Measurements from ENCODE around the gene SYT7. TPM values are rescaled to one million over a fixed set of nuclear protein-coding genes. Genes with fewer than 3 reads are reported as not detected.

The SYT7 gene
- total and polyA plus RNA-seq, 2 donors (not counting 1 experiment from before 2014, with no cell fraction given) = not detected

- ATAC-seq (ENCODE audit: low read depth) = no peak
- H3K9me3 ChIP-seq (ENCODE audit: control extremely low read depth in 1 of 3, control insufficient read depth in 2 of 3, insufficient read depth in 1 of 3, low read length in 2 of 3) = peaks cover 0 to 4% (median 0%) of the 10 kb centered on the region in 3 donors
- no peak overlapping the region for H3K4me3 ChIP-seq (ENCODE audit: control extremely low read depth in 1 of 5, extremely low read depth in 1 of 5, insufficient read depth in 1 of 5, low read depth in 2 of 5, low read length in 4 of 5)
- H3K27ac ChIP-seq (ENCODE audit: low read length in 2 of 2) = no peak overlapping the region
- H3K4me1 ChIP-seq (ENCODE audit: control insufficient read depth in 2 of 2, insufficient read depth in 2 of 2, low read length in 2 of 2) = no peaks in the 10 kb centered on the region
- intact Hi-C loops (cut with micrococcal nuclease) = no loop called here
- H3K4me2 ChIP-seq (replicated peaks; ENCODE audit: low read depth, low read length, poor library complexity, severe bottlenecking) = no peak overlapping the region
- H3K27ac Mint-ChIP-seq = no peak overlapping the region
- H3K27me3 Mint-ChIP-seq = peaks cover 14% of the 10 kb centered on the region
- H3K27me3 ChIP-seq (replicated peaks in 1 of 4; ENCODE audit: control extremely low read depth in 1 of 4, control insufficient read depth in 3 of 4, insufficient read depth in 4 of 4, low read length in 3 of 4) = peaks cover 0 to 14% (median 3%) of the 10 kb centered on the region in 4 experiments
- no peak for DNase-seq
- no peak overlapping the region for H2AFZ ChIP-seq (ENCODE audit: insufficient read depth, low read depth, low read length, poor library complexity, severe bottlenecking)
- no peak overlapping the region for H3K4me3 Mint-ChIP-seq
- H3K36me3 ChIP-seq (replicated peaks in 1 of 2; ENCODE audit: control extremely low read depth in 1 of 2, control insufficient read depth in 1 of 2, extremely low read depth in 1 of 2, insufficient read depth in 2 of 2, low read length in 1 of 2) = no peaks in the 10 kb centered on the region
- 11% methylated on average over 3 of the region's 3 CpGs for WGBS (ENCODE audit: insufficient coverage)
- no peaks in the 10 kb centered on the region for H3K9me3 Mint-ChIP-seq (ENCODE audit: insufficient read depth)
- CTCF ChIA-PET = no interaction called here
- no peaks in the 10 kb centered on the region for H4K20me1 ChIP-seq (ENCODE audit: control insufficient read depth, insufficient read depth, low read length, poor library complexity, severe bottlenecking)
- TF ChIP-seq, protein P1, sequence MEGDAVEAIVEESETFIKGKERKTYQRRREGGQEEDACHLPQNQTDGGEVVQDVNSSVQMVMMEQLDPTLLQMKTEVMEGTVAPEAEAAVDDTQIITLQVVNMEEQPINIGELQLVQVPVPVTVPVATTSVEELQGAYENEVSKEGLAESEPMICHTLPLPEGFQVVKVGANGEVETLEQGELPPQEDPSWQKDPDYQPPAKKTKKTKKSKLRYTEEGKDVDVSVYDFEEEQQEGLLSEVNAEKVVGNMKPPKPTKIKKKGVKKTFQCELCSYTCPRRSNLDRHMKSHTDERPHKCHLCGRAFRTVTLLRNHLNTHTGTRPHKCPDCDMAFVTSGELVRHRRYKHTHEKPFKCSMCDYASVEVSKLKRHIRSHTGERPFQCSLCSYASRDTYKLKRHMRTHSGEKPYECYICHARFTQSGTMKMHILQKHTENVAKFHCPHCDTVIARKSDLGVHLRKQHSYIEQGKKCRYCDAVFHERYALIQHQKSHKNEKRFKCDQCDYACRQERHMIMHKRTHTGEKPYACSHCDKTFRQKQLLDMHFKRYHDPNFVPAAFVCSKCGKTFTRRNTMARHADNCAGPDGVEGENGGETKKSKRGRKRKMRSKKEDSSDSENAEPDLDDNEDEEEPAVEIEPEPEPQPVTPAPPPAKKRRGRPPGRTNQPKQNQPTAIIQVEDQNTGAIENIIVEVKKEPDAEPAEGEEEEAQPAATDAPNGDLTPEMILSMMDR (IDR thresholded peaks at IDR 0.05) = no peak
- TF ChIP-seq EZH2 (IDR thresholded peaks at IDR 0.05; ENCODE audit: borderline replicate concordance, insufficient read depth, low read depth, low read length, poor library complexity, severe bottlenecking) = no peak
- no peak overlapping the region for H3K9ac ChIP-seq (ENCODE audit: low read length)
- H3K79me2 ChIP-seq (ENCODE audit: control insufficient read depth, insufficient read depth, low read length) = no peaks in the 10 kb centered on the region
- POLR2A ChIA-PET = no interaction called here
- peaks cover 2% of the 10 kb centered on the region for H3K4me1 Mint-ChIP-seq
These were observed 39.3 kb downstream of the SYT7 start for GRCh38 chr11:61541598-61541997.

- Mint-ChIP-seq H3K4me1 (peaks cover 2% of the 10 kb centered on the region), H3K4me3 (no peak overlapping the region), H3K27me3 (peaks cover 11% of the 10 kb centered on the region), H3K27ac (no peak overlapping the region), H3K9me3 (ENCODE audit: insufficient read depth) (no peaks in the 10 kb centered on the region)
- no peak overlapping the region for H3K4me3 ChIP-seq (ENCODE audit: control extremely low read depth in 1 of 5, extremely low read depth in 1 of 5, insufficient read depth in 1 of 5, low read depth in 2 of 5, low read length in 4 of 5)
- ChIA-PET POLR2A (no interaction called here), CTCF (no interaction called here)
- H3K4me2 ChIP-seq (replicated peaks; ENCODE audit: low read depth, low read length, poor library complexity, severe bottlenecking) = no peak overlapping the region
- ATAC-seq (ENCODE audit: low read depth) (no peak), DNase-seq (no peak)
- H4K20me1 ChIP-seq (ENCODE audit: control insufficient read depth, insufficient read depth, low read length, poor library complexity, severe bottlenecking) = no peaks in the 10 kb centered on the region
- H2AFZ ChIP-seq (ENCODE audit: insufficient read depth, low read depth, low read length, poor library complexity, severe bottlenecking) = no peak overlapping the region
- TF ChIP-seq, protein P1 (IDR thresholded peaks at IDR 0.05) = no peak
- TF ChIP-seq EZH2 (IDR thresholded peaks at IDR 0.05; ENCODE audit: borderline replicate concordance, insufficient read depth, low read depth, low read length, poor library complexity, severe bottlenecking) = no peak
- H3K27me3 ChIP-seq (replicated peaks in 1 of 4; ENCODE audit: control extremely low read depth in 1 of 4, control insufficient read depth in 3 of 4, insufficient read depth in 4 of 4, low read length in 3 of 4) = peaks cover 0 to 12% (median 2%) of the 10 kb centered on the region in 4 experiments
- peaks cover 0 to 4% (median 0%) of the 10 kb centered on the region in 3 donors for H3K9me3 ChIP-seq (ENCODE audit: control extremely low read depth in 1 of 3, control insufficient read depth in 2 of 3, insufficient read depth in 1 of 3, low read length in 2 of 3)
- no peaks in the 10 kb centered on the region for H3K36me3 ChIP-seq (replicated peaks in 1 of 2; ENCODE audit: control extremely low read depth in 1 of 2, control insufficient read depth in 1 of 2, extremely low read depth in 1 of 2, insufficient read depth in 2 of 2, low read length in 1 of 2)
- WGBS (ENCODE audit: insufficient coverage) = 50% methylated on average over 7 of the region's 9 CpGs
- intact Hi-C loops (cut with micrococcal nuclease) = no loop called here
- H3K9ac ChIP-seq (ENCODE audit: low read length) = no peak overlapping the region
- no peaks in the 10 kb centered on the region for H3K79me2 ChIP-seq (ENCODE audit: control insufficient read depth, insufficient read depth, low read length)
- no peak overlapping the region for H3K27ac ChIP-seq (ENCODE audit: low read length in 2 of 2)
- no peaks in the 10 kb centered on the region for H3K4me1 ChIP-seq (ENCODE audit: control insufficient read depth in 2 of 2, insufficient read depth in 2 of 2, low read length in 2 of 2)
These were observed 40.3 kb downstream of the SYT7 start for GRCh38 chr11:61540528-61540927.
